Kidney epithelial cell (primary cell): Measurements from ENCODE around the gene ANG. TPM values are rescaled to one million over a fixed set of nuclear protein-coding genes. Genes with fewer than 3 reads are reported as not detected.

Source experiments
- DNase-seq: peaks from one replicate; pipeline ENCODE4 v3.0.0-alpha.2; 2010; ENCODE audit warnings: low read depth
- H3K27me3 ChIP-seq: 2 replicates; pipeline ENCODE4 v1.6.0; 2011; ENCODE audit warnings: low read length; ENCODE audit not compliant: control insufficient read depth, insufficient read depth
- H3K36me3 ChIP-seq: 2 replicates; pipeline ENCODE4 v1.5.1; 2011; ENCODE audit warnings: low read length; ENCODE audit not compliant: control insufficient read depth, insufficient read depth
- H3K4me3 ChIP-seq: 2 replicates; pipeline ENCODE4 v1.5.1; 2011; ENCODE audit warnings: low read depth, mild to moderate bottlenecking, control low read depth, low read length
- total RNA-seq: library from RNA; depleted of rRNA; stranded (reverse); fragments of >200 nt; gene quantifications from 2 replicates; pipeline ENCODE4 v1.2.3, GENCODE V29; 2015
- TF ChIP-seq, protein P1 (sequence below): IDR thresholded peaks from 2 replicates; pipeline ENCODE4 v1.5.1; 2011; ENCODE audit warnings: mild to moderate bottlenecking, moderate library complexity, low read length, control low read depth, inconsistent platforms; ENCODE audit not compliant: insufficient read depth, poor library complexity, severe bottlenecking

Gene ANG
- total RNA-seq, 1 donor from 2014 or later = 1.1 TPM

DNA sequence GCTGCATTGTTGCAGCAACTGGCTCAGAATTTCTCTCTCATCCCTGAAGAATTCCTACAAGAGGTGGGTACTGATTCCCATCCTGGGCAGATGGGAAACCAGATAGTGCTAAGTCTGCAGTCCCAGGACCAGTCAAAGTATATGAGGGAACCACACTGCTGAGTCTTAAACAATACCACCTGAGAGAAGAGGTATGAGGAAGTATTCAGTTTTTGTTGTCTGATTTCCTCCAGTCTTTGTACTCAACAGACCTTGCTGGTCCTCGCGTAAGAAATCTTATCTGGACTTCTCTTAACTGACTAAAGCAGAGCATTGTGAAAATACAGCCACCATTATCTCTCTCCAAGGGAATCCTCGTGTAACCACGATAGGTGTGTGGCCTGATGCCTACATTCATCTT, 53.6 kb downstream of the ANG start:
- TF ChIP-seq, protein P1, sequence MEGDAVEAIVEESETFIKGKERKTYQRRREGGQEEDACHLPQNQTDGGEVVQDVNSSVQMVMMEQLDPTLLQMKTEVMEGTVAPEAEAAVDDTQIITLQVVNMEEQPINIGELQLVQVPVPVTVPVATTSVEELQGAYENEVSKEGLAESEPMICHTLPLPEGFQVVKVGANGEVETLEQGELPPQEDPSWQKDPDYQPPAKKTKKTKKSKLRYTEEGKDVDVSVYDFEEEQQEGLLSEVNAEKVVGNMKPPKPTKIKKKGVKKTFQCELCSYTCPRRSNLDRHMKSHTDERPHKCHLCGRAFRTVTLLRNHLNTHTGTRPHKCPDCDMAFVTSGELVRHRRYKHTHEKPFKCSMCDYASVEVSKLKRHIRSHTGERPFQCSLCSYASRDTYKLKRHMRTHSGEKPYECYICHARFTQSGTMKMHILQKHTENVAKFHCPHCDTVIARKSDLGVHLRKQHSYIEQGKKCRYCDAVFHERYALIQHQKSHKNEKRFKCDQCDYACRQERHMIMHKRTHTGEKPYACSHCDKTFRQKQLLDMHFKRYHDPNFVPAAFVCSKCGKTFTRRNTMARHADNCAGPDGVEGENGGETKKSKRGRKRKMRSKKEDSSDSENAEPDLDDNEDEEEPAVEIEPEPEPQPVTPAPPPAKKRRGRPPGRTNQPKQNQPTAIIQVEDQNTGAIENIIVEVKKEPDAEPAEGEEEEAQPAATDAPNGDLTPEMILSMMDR = no peak
- Histone ChIP-seq H3K27me3 (no peaks in the 10 kb centered on the region), H3K36me3 (no peaks in the 10 kb centered on the region), H3K4me3 (no peak overlapping the region)
- no peak for DNase-seq

DNA sequence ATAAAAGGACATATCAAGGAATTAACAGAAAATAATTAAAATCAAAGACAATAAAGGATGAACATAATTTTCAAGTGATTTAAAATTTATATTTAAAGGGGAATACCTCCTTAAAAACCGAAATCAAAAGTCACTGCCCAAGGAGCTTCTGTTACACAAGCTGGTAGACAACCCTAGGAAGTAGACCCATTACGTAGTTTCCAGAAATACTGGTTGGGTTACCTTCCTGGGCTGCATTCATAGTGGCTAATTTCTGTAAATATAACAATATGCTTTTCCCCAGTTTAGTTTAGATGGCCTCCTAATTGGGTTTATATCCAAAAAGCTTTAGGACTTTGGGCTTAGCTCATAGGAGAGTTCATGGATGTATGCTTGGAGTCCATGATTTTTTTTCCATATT, 55.0 kb downstream of the ANG start:
- Histone ChIP-seq H3K27me3 (no peaks in the 10 kb centered on the region), H3K36me3 (no peaks in the 10 kb centered on the region), H3K4me3 (no peak overlapping the region)
- TF ChIP-seq, protein P1 = no peak
- DNase-seq = no peak

Other genes starting within 250 kb of the ANG start
- gene OSGEP, start 234.0 kb upstream of the ANG start, total RNA-seq = 46.6 and 61.1 TPM in 2 replicates
- gene APEX1, start 233.5 kb upstream of the ANG start, total RNA-seq = 297 and 328 TPM in 2 replicates
- 25.1 and 25.9 TPM in 2 replicates for gene PIP4P1, start 227.3 kb upstream of the ANG start, total RNA-seq
- 96.5 and 98.0 TPM in 2 replicates for gene PNP, start 219.4 kb upstream of the ANG start, total RNA-seq
- not detected in 2 replicates for gene RNASE10, start 183.2 kb upstream of the ANG start, total RNA-seq
- gene RNASE9, start 127.7 kb upstream of the ANG start, total RNA-seq = not detected in 2 replicates
- not detected in 2 replicates for gene RNASE11, start 100.8 kb upstream of the ANG start, total RNA-seq
- not detected in 2 replicates for gene RNASE12, start 97.4 kb upstream of the ANG start, total RNA-seq
- gene OR6S1, start 47.1 kb upstream of the ANG start, total RNA-seq = not detected in 2 replicates
- gene RNASE4, start 4.2 kb upstream of the ANG start, total RNA-seq = 4.2 and 5.6 TPM in 2 replicates
- not detected in 2 replicates for gene EDDM3A, start 57.1 kb downstream of the ANG start, total RNA-seq
- gene EDDM3B, start 79.6 kb downstream of the ANG start, total RNA-seq = not detected in 2 replicates
- not detected in 2 replicates for gene RNASE6, start 92.5 kb downstream of the ANG start, total RNA-seq
- gene RNASE1, start 114.1 kb downstream of the ANG start, total RNA-seq = not detected in 2 replicates
- not detected in 2 replicates for gene RNASE3, start 202.6 kb downstream of the ANG start, total RNA-seq